ENCODE results near the gene SYT1.

- TF ChIP-seq MAFK (IDR thresholded peaks at IDR 0.05; ENCODE audit: low read depth, low read length), result no peak
- no peak for TF ChIP-seq CTCF (conservative IDR thresholded peaks at IDR 0.05; ENCODE audit: low read depth, low read length)
- no peak for TF ChIP-seq USF2 (IDR thresholded peaks at IDR 0.05; ENCODE audit: low read depth, low read length)
These were observed 410.0 kb downstream of the SYT1 start for GRCh38 chr12:79274501-79275064.
